Astrocyte (in vitro differentiated cells and primary cell): ENCODE results near the gene COL9A1.

Experiments
- EZH2 ChIP-seq: IDR thresholded peaks from 2 replicates; pipeline ENCODE4 v1.6.1; 2012; ENCODE audit warnings: mild to moderate bottlenecking, low read length, inconsistent platforms; ENCODE audit not compliant: insufficient read depth
- TF ChIP-seq, protein P1 (sequence below): IDR thresholded peaks from 2 replicates; pipeline ENCODE4 v1.5.1; 2011; ENCODE audit warnings: low read depth, mild to moderate bottlenecking, inconsistent platforms, low read length, moderate library complexity; ENCODE audit not compliant: insufficient read depth

DNA sequence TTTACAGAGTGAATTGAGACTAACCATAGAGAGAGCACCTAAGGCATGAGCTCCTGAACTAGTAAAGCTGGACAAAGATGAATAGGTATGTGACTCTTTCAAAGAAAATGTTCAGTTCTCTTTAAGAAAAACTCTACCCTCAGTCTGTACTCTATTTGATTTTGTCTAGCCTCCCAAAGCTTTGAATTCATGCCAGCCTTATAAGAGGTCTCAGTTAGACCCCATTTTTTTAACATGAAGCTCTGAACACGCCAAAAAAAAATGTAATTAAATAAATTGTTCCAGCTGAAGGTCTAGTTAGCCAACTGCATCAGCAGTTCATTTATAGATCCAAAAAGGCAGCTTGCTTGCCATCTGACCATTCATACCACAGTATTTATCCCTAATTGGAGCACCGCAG lies 71.6 kb downstream of the COL9A1 start:
- TF ChIP-seq, protein P1, sequence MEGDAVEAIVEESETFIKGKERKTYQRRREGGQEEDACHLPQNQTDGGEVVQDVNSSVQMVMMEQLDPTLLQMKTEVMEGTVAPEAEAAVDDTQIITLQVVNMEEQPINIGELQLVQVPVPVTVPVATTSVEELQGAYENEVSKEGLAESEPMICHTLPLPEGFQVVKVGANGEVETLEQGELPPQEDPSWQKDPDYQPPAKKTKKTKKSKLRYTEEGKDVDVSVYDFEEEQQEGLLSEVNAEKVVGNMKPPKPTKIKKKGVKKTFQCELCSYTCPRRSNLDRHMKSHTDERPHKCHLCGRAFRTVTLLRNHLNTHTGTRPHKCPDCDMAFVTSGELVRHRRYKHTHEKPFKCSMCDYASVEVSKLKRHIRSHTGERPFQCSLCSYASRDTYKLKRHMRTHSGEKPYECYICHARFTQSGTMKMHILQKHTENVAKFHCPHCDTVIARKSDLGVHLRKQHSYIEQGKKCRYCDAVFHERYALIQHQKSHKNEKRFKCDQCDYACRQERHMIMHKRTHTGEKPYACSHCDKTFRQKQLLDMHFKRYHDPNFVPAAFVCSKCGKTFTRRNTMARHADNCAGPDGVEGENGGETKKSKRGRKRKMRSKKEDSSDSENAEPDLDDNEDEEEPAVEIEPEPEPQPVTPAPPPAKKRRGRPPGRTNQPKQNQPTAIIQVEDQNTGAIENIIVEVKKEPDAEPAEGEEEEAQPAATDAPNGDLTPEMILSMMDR = no peak
- TF ChIP-seq EZH2 = no peak
